HL-60 (cell line): ENCODE results near the gene CAMK1D.

Experiments
- DNase-seq, 2 experiments: peaks; one replicate each; pipeline ENCODE4 v3.0.0-alpha.2; 2010 to 2020; ENCODE audit warnings: low read depth in 1 of 2, low spot score in 1 of 2
- H3K27ac ChIP-seq: fragments of 250-450 bp; sonication (Bioruptor Pico); replicated peaks from 2 replicates; pipeline ENCODE4 v1.5.1; 2020; ENCODE audit warnings: mild to moderate bottlenecking, moderate library complexity
- H3K27me3 ChIP-seq: fragments of 250-450 bp; sonication (Bioruptor Pico); 2 replicates; pipeline ENCODE4 v1.5.1; 2021; ENCODE audit warnings: mild to moderate bottlenecking, moderate library complexity; ENCODE audit not compliant: insufficient read depth, poor library complexity, severe bottlenecking
- H3K4me3 ChIP-seq: replicated peaks from 2 replicates; pipeline ENCODE4 v1.5.1; 2011; ENCODE audit warnings: mild to moderate bottlenecking, control low read depth, low read length; ENCODE audit not compliant: insufficient read depth
- CTCF ChIP-seq: IDR thresholded peaks from one replicate; pipeline ENCODE4 v1.5.1; 2011; ENCODE audit warnings: low read length, control low read depth, inconsistent platforms; ENCODE audit not compliant: insufficient read depth
- GABPA ChIP-seq: IDR thresholded peaks from 2 replicates; pipeline ENCODE4 v1.6.1; 2012; ENCODE audit warnings: low read depth
- POLR2AphosphoS5 ChIP-seq: IDR thresholded peaks from 2 replicates; pipeline ENCODE4 v1.6.1; 2012; ENCODE audit warnings: low read depth
- REST ChIP-seq: IDR thresholded peaks from 2 replicates; pipeline ENCODE4 v1.6.1; 2012; ENCODE audit warnings: low read depth; ENCODE audit not compliant: insufficient replicate concordance
- SPI1 ChIP-seq: IDR thresholded peaks from 2 replicates; pipeline ENCODE4 v1.6.1; 2012; ENCODE audit warnings: low read depth, mild to moderate bottlenecking, borderline replicate concordance

CAMK1D gene

GRCh38 chr10:12488626-12489025 is 139.3 kb downstream of the CAMK1D start:
- Histone ChIP-seq H3K27me3 (no peaks in the 10 kb centered on the region), H3K4me3 (no peak overlapping the region), H3K27ac (no peak overlapping the region)
- TF ChIP-seq GABPA (no peak), SPI1 (no peak), POLR2AphosphoS5 (no peak), REST (no peak), CTCF (no peak)
- no peak for DNase-seq

- no peaks in the 10 kb centered on the region for H3K27me3 ChIP-seq
- TF ChIP-seq POLR2AphosphoS5 (no peak), REST (no peak), CTCF (no peak), GABPA (no peak), SPI1 (no peak)
- no peak overlapping the region for H3K27ac ChIP-seq
- no peak overlapping the region for H3K4me3 ChIP-seq
- no peak for DNase-seq
Measured at GRCh38 chr10:12489357-12489756, 140.0 kb downstream of the CAMK1D start.

- H3K27ac ChIP-seq, result no peak overlapping the region
- TF ChIP-seq CTCF, result no peak
- TF ChIP-seq SPI1, result no peak
- TF ChIP-seq POLR2AphosphoS5, result no peak
- TF ChIP-seq GABPA, result no peak
- DNase-seq, result no peak
- no peaks in the 10 kb centered on the region for H3K27me3 ChIP-seq
- H3K4me3 ChIP-seq, result no peak overlapping the region
Measured at GRCh38 chr10:12489806-12490205, 140.5 kb downstream of the CAMK1D start.

- TF ChIP-seq CTCF, result no peak
- TF ChIP-seq POLR2AphosphoS5, result no peak
- no peak for TF ChIP-seq GABPA
- no peak for TF ChIP-seq REST
- TF ChIP-seq SPI1, result no peak
- Histone ChIP-seq H3K27ac (no peak overlapping the region), H3K4me3 (no peak overlapping the region), H3K27me3 (no peaks in the 10 kb centered on the region)
- no peak for DNase-seq
Measured at GRCh38 chr10:12490963-12491362, 141.6 kb downstream of the CAMK1D start.
